Muscle layer of colon (tissue), 2 donors: Measurements from ENCODE around the gene ADH7.
"Not testable (repeated sequence)": the region's sequence is repeated elsewhere in the genome, so short reads cannot be mapped to it uniquely, and the experiment has no call there.

Experiments
- H3K27ac ChIP-seq: one replicate; pipeline ENCODE4 v1.7.0; 2013; ENCODE audit warnings: low read depth, mild to moderate bottlenecking, low read length, moderate library complexity
- H3K27me3 ChIP-seq, 2 donors: one replicate each; pipeline ENCODE4 v1.7.0; 2013; ENCODE audit warnings: low read length in 2 of 2, mild to moderate bottlenecking in 2 of 2; ENCODE audit not compliant: insufficient read depth in 2 of 2, control insufficient read depth in 1 of 2
- H3K36me3 ChIP-seq: one replicate; pipeline ENCODE4 v1.7.0; 2013; ENCODE audit warnings: mild to moderate bottlenecking, low read length; ENCODE audit not compliant: insufficient read depth
- H3K4me1 ChIP-seq: one replicate; pipeline ENCODE4 v1.7.0; 2013; ENCODE audit warnings: mild to moderate bottlenecking, low read length; ENCODE audit not compliant: insufficient read depth
- H3K4me3 ChIP-seq, 2 donors: one replicate each; pipeline ENCODE4 v1.7.0; 2013; ENCODE audit warnings: low read length in 2 of 2, low read depth in 1 of 2, mild to moderate bottlenecking in 1 of 2, moderate library complexity in 1 of 2
- H3K9ac ChIP-seq: one replicate; pipeline ENCODE4 v1.7.0; 2013; ENCODE audit warnings: low read length
- H3K9me3 ChIP-seq: one replicate; pipeline ENCODE4 v1.7.0; 2013; ENCODE audit warnings: mild to moderate bottlenecking, low read length
- donor health status: abdominal sarcoma.
- donor health status: Adenocarcinoma of cecum.

ADH7 gene

DNA sequence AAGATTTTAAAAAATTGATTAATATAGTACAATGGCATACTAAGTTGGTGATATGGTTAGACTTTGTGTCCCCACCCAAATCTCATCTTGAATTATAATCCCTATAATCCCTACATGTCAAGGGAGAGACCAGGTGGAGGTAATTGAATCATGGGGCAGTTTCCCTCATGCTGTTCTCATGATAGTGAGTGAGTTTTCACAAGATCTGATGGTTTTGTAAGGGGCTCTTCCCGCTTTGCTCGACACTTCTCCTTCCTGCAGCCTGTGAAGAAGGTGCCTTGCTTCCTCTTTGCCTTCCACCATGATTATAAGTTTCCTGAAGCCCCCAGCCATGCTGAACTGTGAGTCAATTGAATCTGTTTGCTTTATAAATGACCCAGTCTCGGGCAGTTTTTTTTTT is 20.2 kb downstream of the ADH7 start:
- not testable (repeated sequence) for H3K4me3 ChIP-seq, H3K36me3 ChIP-seq, H3K4me1 ChIP-seq, H3K9me3 ChIP-seq, H3K9ac ChIP-seq, H3K27ac ChIP-seq, H3K27me3 ChIP-seq

DNA sequence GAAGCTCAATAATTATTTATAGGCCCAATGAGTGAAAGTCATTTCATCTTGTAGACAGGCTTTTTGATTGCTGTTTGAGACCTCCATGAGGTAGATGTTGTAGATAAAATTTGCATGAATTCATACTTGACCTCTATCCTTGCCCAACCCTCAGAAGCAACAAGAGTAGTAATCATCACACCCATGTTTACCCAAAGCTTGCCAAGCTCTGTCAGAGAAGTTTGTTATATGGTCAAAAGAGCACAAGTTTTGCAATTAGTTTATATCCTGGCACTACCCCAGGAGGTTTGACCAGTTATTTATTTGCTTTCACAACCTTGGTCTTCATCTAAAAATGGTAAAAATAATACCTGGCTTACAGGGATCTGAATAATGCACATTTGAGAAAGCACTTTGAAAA is 20.7 kb downstream of the ADH7 start:
- no peak overlapping the region for H3K9ac ChIP-seq
- H3K4me3 ChIP-seq, result no peak overlapping the region
- H3K27me3 ChIP-seq, result no peaks in the 10 kb centered on the region
- no peak overlapping the region for H3K27ac ChIP-seq
- no peaks in the 10 kb centered on the region for H3K36me3 ChIP-seq
- no peaks in the 10 kb centered on the region for H3K9me3 ChIP-seq
- peaks cover 4% of the 10 kb centered on the region for H3K4me1 ChIP-seq

DNA sequence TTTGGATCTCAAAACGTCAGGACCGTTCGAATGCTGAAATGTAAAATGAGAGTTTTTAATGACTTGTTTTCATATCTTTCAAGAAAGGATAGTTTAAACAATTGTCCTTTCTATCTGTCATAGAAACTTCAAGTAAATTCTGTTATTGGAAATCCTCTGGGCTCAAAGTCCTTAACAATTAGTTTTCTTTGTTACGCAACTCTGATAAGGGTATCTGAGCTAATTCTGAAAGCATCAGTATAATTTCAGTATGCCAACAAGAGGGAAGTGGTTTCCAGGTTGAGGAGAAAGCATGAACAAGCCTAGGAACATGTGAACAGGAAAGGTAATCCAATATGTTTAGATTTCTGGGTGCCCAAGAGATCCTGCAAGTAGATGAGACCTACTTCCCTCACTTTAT is 22.0 kb downstream of the ADH7 start:
- H3K9me3 ChIP-seq, result no peaks in the 10 kb centered on the region
- no peaks in the 10 kb centered on the region for H3K36me3 ChIP-seq
- H3K4me1 ChIP-seq, result peaks cover 7% of the 10 kb centered on the region
- no peak overlapping the region for H3K27ac ChIP-seq
- H3K4me3 ChIP-seq, result no peak overlapping the region
- H3K27me3 ChIP-seq, result no peaks in the 10 kb centered on the region
- no peak overlapping the region for H3K9ac ChIP-seq

DNA sequence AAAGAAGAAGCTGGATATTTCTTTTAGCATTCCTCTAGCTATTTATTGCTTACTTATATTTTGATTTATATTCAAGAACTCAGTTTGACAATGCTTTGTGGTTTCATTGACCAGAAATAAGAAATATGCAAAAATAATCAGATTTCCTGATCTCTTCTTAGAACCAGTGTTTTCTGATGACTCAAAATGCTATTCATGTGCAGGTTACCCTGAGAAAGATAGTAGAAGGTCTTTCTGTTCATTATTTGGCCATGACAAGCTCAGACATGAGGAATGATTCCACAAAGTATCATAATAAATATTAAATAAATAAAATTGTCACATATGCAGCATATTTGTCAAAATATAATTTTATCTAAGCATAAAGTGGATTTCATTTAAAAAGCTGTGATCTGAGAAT is 24.1 kb downstream of the ADH7 start:
- no peaks in the 10 kb centered on the region for H3K36me3 ChIP-seq
- no peak overlapping the region for H3K4me3 ChIP-seq
- H3K4me1 ChIP-seq, result peaks cover 13% of the 10 kb centered on the region
- H3K27me3 ChIP-seq, result no peaks in the 10 kb centered on the region
- no peak overlapping the region for H3K27ac ChIP-seq
- H3K9ac ChIP-seq, result no peak overlapping the region
- no peaks in the 10 kb centered on the region for H3K9me3 ChIP-seq

DNA sequence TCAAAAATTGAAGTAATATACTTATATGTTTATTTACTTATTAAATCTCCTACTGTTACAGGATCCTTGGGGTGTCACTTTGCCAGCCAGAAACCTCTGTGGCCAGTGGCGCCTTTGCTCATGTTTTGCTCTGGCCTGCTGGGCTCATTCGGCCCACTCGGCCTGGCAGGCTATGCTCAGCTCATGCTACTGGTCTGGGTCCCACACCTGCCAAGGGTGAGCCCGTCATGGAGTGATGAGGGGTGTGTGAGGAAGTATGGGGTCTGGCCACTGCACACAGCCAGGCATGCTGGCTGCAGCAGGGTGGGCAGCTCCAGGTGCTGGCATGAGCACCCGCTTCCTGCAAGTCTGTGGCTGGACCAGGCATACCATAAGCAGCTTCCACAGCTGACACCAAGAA is 25.1 kb downstream of the ADH7 start:
- Histone ChIP-seq H3K4me1 (peaks cover 13% of the 10 kb centered on the region), H3K4me3 (no peak overlapping the region), H3K27ac (no peak overlapping the region), H3K27me3 (no peaks in the 10 kb centered on the region), H3K9me3 (no peaks in the 10 kb centered on the region), H3K9ac (no peak overlapping the region), H3K36me3 (no peaks in the 10 kb centered on the region)

DNA sequence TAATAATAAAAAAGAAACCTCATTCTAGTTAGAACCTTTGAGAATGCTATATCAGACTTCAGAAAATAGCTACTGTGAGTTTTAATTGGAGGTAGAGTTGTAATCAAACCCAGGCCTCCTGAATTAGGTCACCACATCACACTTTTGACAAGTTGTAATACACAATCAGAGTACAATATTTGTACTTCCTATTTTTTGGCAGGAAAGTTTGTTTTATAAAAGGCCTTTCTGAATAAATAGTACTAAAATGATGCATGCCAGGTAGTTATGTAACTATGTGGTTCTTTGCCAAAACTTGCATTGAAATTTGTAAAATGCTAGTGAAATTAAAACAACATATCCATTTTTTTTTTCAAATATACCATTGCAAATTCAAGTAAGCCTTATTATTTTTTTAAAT is 26.8 kb downstream of the ADH7 start:
- Histone ChIP-seq H3K27me3 (no peaks in the 10 kb centered on the region), H3K9ac (no peak overlapping the region), H3K4me3 (no peak overlapping the region), H3K36me3 (no peaks in the 10 kb centered on the region), H3K4me1 (peaks cover 9% of the 10 kb centered on the region), H3K9me3 (no peaks in the 10 kb centered on the region), H3K27ac (no peak overlapping the region)

DNA sequence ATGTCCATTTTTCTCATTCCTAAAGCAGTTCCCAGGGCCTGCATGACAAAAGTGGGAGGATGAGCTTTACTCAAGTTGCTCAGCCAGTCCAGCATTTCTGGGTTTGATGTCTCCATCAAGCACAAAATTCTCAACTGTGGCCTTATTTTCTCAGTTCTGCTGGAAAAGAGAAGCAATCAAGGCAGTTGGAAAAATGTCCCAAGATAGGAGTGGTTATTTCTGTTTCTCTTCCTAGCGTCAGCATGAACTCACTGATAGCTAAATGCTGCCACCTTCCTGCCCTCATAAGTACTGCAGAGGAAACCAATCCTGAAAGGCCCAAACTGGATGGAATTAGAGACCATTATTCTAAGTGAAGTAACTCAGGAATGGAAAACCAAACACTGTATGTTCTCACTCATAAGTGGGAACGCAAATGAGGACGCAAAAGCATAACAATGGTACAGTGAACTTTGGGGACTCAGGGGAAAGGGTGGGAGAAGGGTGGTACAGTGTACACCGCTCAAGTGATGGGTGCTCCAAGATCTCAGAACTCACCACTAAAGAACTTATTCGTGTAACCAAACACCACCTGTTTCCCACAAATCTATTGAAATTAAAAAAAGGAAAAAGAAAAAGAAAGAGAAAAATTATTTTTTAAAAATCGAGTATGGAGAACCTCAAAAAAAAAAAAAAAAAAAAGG is 29.6 kb downstream of the ADH7 start:
- H3K9me3 ChIP-seq, result no peaks in the 10 kb centered on the region
- H3K4me1 ChIP-seq, result peaks cover 9% of the 10 kb centered on the region
- H3K9ac ChIP-seq, result no peak overlapping the region
- no peak overlapping the region for H3K4me3 ChIP-seq
- H3K27ac ChIP-seq, result no peak overlapping the region
- H3K36me3 ChIP-seq, result no peaks in the 10 kb centered on the region
- H3K27me3 ChIP-seq, result no peaks in the 10 kb centered on the region

DNA sequence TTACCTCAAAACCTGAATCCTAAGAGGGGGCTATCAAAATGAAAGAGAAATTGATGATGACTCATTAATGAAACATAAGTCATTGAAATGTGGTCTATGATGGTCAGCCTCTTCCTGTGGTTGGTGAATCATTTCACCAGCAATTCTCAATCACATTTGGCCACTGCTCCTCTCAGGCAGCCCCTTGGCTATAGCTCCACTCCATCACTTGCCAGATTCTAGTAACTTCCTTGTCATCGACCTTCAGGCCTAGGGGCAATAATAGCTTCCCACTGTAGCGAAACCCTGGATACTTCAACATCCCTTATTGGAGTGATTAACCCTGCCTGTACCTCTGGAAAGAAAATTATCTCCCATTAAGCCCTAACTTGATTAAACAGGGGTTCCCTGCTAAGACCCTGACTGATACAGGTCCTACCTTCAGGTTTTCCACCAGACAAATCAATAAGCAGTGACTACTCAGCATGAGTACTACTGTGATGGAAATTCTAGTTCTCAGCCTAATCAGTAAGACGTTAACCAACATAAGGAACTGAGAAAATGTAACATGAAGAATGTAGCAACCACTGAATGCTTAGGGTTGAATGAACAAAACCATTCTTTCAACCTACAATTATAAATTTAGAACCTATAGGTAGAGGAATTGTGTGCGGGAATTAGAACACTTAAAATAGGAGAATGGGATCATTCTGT is 30.4 kb downstream of the ADH7 start:
- Histone ChIP-seq H3K9ac (no peak overlapping the region), H3K4me1 (peaks cover 9% of the 10 kb centered on the region), H3K27ac (no peak overlapping the region), H3K27me3 (no peaks in the 10 kb centered on the region), H3K4me3 (no peak overlapping the region), H3K9me3 (no peaks in the 10 kb centered on the region), H3K36me3 (no peaks in the 10 kb centered on the region)

DNA sequence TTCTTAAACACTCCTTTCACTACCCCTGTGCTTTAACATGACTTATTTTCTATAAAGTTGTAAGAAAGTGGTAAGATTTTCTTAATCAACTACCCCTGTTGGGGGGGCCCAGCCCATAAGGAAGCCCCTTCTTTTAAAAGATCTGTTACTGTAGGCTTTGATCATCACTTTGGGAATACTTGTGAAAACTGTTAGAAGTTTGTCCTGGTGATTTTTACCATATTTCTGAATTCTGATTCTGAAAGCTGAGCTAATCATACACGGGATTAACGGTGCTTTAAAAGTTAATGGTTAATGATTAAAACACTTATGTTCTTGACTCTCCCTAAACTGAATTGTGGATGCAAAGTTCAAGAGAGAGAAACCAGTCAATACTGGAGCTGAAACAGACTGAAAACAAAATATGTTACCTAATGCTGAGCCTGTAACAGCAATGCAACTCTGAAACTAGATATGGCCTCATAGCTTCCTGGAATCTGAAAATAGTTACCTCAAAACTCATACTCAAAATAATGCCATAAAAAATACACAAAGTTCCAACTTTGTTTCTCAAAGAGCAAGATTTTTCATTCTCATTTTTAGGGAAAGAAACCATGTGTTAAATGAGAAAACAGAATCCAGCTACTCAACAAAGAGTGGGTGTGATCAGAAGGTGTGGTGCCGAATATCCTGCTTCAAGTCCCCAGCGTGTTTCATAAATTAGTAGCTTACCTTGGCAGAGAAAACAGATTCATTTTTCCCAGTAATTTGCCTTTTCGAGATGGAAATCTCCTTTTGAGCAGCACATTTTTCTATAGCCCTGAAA is 31.6 kb downstream of the ADH7 start:
- no peaks in the 10 kb centered on the region for H3K36me3 ChIP-seq
- no peaks in the 10 kb centered on the region for H3K9me3 ChIP-seq
- no peak overlapping the region for H3K4me3 ChIP-seq
- H3K27me3 ChIP-seq, result no peaks in the 10 kb centered on the region
- H3K4me1 ChIP-seq, result peaks cover 9% of the 10 kb centered on the region
- no peak overlapping the region for H3K9ac ChIP-seq
- H3K27ac ChIP-seq, result no peak overlapping the region

DNA sequence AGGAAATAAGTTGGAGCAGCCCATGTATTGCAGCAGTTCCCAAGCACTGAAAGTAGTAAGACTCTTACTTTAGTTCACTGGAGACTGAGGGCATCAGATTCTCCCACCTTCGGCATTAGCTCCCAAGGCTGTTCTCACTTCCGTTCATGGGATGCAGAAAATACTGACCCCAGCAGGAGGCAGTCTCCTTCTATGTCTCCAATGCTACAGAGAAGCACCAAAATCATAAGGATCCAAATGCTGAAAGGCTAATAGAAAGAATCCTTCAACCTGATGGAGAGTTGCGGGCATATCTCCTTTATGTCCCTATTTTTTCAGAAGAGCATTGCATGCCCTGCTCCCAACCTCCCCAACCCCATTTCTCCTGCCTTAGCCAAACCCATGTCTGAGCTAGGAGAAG is 32.4 kb downstream of the ADH7 start:
- Histone ChIP-seq H3K9ac (no peak overlapping the region), H3K4me1 (peaks cover 3% of the 10 kb centered on the region), H3K4me3 (no peak overlapping the region), H3K36me3 (no peaks in the 10 kb centered on the region), H3K27ac (no peak overlapping the region), H3K9me3 (no peaks in the 10 kb centered on the region), H3K27me3 (no peaks in the 10 kb centered on the region)

DNA sequence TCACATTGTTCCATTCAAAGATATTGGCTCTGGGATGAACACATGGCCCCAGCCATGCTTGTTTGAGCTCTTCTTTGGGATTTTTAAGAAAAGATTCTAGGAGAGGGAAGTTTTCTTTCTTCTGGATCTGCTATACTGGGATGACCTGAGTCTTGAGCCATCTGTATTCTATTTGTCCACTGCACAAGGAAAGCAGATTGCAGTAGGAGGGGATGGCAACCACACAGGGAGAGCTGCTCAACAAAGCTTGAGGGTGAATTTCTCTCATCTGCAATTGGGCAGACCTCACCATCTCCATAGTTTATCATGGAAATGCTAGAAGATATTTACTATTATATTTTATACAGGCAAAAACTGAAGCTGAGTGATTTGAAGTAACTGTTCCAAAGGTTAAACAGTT is 34.3 kb downstream of the ADH7 start:
- Histone ChIP-seq H3K4me3 (no peak overlapping the region), H3K4me1 (peaks cover under 1% of the 10 kb centered on the region), H3K36me3 (no peaks in the 10 kb centered on the region), H3K27me3 (no peaks in the 10 kb centered on the region), H3K9ac (no peak overlapping the region), H3K9me3 (peaks cover 5% of the 10 kb centered on the region), H3K27ac (no peak overlapping the region)
